GM19035 (cell line): ENCODE measurements around the gene PSMA3.
A peak's percentile ranks its signal among the peaks of the same experiment; 100 is the strongest.

ENCODE experiments used
- ATAC-seq: cut with Tn5 transposase; IDR thresholded peaks from one replicate; pipeline ENCODE4 v1.9.1; 2021; ENCODE audit not compliant: unreplicated experiment

The PSMA3 gene

GRCh38 chr14:58298477-58299400 lies 54.1 kb downstream of the PSMA3 start, which contains the start of gene ARID4A:
ARID4A (plus strand) TSS chr14:58298555; CDS start chr14:58299855, 1,300 bp downstream.
- peak; percentile 10 for ATAC-seq

GRCh38 chr14:58299401-58300330 lies 55.0 kb downstream of the PSMA3 start:
- ATAC-seq = no peak

GRCh38 chr14:58301416-58301815 lies 56.8 kb downstream of the PSMA3 start:
- ATAC-seq = no peak

GRCh38 chr14:58305730-58306129 lies 61.1 kb downstream of the PSMA3 start:
- ATAC-seq = no peak

GRCh38 chr14:58307597-58308316 lies 63.1 kb downstream of the PSMA3 start:
- ATAC-seq = no peak

- ATAC-seq = no peak
Observed at GRCh38 chr14:58309086-58309485, 64.4 kb downstream of the PSMA3 start.

- ATAC-seq = no peak
Observed at GRCh38 chr14:58313699-58314098, 69.1 kb downstream of the PSMA3 start.

- no peak for ATAC-seq
Observed at GRCh38 chr14:58315606-58316005, 71.0 kb downstream of the PSMA3 start.
